SK-N-DZ (cell line): ENCODE data around the gene PARVB.

Source experiments
- DNase-seq: peaks from one replicate; pipeline ENCODE4 v3.0.0-alpha.2; 2015; ENCODE audit warnings: low spot score

The PARVB gene

GRCh38 chr22:44181033-44181911 is 157.2 kb downstream of the PARVB start:
- no peak for DNase-seq

DNA sequence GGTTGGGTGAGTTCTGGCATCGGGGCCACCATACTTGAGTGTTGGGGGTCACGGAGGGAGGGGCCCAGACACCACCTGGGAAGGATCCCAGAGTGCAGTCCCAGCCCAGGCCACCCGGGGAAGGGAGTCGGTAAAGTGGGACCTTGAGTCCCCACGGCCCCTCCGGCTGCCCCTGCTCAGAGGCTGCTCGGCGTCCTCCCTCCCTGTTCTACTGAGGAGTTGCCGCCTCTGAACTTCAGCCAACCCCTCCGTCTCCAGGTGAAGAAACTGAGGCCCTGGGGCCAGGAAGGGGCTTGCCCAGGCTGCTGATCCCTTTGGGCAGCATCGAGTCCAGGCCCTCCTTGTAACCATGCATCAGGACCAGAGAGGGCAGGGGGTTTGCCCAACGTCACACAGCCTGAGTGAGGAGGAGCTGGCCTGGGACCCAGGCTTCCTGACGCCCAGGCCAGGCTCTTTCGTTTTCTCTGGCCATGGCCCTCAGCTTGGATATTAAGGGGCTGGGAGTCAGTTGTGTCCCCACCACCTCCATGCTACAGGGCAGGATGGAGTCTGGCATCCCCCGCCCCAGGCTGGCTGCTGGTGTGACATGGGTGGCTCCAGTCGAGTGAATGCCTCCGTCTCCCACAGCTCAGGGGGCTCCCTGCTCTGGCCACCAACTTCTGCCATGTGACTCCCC is 157.9 kb downstream of the PARVB start:
- no peak for DNase-seq

GRCh38 chr22:44182588-44183286 is 158.6 kb downstream of the PARVB start:
- no peak for DNase-seq

DNA sequence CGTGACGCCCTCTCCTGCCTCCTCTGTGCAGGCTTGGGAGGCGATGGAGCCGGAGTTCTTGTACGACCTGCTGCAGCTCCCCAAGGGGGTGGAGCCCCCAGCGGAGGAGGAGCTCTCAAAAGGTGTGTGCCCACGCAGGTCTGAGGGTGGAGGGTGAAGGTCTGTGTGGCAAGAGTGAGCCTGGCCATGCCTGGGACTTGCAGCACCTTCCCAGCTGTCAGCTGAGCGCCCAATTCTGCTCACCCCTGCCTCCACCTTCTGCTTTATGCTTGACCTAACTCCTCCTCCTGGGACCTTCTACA is 159.1 kb downstream of the PARVB start:
- DNase-seq: no peak

GRCh38 chr22:44184006-44184405 is 159.9 kb downstream of the PARVB start:
- DNase-seq: no peak

DNA sequence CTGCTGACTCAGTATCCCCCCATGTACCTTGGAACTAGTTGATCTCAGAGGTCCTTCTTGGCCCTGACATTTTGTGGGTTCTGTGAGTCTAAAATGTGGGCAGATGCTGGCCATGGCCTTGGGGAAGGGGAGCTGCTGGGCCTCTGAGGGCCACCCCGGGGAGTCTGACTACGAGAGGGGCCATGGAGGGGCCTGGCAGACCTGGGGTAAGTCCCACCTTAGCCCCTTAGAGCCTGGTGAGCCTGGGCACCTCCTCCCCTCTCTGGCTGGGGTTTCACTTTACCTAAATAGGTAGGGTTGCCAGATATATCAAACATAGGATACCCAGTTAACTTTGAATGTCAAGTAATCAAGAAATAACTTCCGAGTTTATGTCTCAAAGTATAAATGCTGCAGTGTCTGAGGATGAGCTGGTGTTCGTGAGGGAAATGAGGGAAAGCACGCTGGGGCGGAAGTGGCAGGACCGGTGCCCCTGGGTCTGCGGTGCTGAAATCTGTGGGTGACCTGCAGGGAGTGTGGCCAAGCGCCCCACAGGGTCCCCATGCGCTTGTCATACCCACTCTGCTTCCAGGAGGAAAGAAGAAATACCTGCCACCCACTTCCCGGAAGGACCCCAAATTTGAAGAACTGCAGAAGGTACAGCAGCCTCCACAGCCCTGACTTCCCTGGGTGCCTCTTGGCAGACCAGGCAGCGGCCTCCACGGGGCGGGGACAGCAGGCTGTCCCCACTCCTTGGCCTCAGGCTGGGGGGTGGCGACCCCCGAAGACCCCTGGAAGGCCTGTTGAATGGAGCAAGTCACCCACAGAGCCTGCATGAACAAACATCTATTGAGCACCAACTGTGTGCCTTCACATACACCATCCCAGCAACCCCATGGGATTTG is 161.4 kb downstream of the PARVB start:
- DNase-seq: no peak

DNA sequence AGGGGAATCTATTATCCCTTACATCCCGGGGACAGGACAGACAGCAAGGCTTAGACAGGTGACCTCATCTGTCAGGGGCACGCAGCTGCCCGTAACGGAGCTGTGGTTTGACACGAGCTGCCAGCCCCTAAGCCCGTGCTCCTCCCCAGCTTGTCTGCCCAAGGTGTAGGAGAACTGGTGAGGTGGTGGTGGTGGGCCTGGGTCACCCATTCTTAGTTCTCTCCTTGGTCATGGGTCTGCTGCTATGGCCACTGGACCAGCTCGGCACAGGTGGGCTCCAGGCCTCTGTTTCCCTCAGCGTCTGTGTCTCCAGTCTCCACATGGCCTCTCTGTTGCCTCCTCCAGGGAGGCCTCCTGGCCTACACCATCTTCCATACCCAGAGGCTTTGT is 162.0 kb downstream of the PARVB start:
- DNase-seq: no peak

DNA sequence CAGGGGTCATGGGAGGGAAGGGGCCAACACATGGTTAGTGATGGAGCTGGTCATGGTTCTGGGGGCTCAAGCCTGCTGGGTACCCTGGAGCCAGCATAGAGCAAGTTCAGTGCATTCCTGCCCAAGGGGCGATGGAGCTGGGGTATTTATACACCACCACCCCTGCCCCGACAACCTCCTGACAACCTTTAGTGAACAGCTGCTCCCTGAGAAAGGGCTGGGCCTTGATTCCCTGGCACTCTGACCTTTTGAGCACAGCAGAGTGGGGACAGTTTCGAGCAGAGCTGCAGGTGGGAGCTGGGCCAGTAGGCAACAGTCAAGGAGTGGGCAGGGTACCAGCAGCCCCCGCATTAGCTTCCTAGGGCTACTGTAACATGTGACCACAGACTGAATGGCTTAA is 162.6 kb downstream of the PARVB start:
- no peak for DNase-seq

DNA sequence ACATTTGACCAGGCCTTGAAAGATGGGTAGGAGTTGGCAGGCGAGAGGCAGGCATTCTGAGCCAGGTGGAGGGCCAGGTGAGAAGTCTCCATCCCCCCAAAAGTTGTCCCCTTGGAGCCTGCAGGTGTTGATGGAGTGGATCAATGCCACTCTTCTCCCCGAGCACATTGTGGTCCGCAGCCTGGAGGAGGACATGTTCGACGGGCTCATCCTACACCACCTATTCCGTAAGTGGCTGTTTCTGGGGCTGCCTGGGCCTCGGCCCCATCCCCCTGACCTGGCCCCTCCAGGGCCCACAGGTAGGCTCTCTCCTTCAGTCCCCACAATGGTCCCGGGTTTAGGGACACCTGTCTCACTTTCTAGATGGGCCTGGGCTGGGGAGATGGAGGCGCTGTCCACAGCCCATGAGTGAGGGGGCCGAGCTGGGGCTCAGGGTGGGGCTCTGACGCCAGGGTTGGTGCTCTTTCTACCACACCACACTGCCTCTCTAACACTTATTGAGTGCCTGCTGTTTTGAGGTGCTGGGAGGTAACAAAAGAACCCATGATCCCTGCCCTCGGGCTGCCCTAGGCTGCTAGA is 163.6 kb downstream of the PARVB start:
- DNase-seq: no peak

DNA sequence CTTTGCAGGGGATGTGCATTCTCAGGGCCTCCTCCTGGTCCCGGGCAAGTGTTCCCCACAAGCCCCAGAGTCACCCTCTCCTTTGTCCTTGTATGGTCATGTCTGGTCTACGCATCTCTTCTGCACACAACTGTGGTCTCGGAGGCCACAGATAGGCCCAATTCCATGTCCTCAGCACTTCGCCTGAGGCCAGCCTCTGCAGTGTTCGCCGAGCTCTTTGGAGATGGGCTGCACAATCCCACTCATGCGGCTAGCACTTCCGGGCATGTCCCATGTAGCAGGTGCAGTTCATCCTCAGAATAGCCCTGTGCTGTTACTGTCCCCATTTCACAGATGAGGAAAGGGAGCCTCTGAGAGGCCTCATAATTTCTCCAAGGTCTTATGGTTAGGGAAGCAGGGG is 164.2 kb downstream of the PARVB start:
- no peak for DNase-seq

DNA sequence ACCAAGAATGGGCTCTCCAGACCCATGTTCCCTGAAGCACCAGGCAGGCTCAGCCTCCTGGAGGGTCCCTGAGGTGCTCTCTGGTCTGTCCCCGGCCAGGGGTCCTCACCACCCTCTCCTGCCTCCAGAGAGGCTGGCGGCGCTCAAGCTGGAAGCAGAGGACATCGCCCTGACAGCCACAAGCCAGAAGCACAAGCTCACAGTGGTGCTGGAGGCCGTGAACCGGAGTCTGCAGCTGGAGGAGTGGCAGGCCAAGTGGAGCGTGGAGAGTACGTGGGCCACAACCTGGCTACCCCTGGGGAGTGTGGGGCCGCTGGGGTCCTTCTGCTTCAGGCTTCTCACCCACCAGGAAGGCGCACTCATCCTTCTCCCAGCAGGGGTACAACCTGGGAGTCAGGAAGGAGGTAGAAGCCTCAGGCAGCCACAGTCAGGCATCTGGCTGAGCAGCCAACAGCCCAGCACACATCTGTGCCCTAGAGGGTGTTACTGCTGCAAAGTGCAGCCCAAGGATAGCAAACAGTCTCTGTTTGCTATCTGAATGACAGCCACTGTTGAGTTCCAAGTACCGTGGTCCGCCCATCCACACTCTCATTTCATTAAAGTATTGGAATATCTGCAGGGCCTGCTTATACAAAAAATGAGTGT is 165.0 kb downstream of the PARVB start:
- no peak for DNase-seq

DNA sequence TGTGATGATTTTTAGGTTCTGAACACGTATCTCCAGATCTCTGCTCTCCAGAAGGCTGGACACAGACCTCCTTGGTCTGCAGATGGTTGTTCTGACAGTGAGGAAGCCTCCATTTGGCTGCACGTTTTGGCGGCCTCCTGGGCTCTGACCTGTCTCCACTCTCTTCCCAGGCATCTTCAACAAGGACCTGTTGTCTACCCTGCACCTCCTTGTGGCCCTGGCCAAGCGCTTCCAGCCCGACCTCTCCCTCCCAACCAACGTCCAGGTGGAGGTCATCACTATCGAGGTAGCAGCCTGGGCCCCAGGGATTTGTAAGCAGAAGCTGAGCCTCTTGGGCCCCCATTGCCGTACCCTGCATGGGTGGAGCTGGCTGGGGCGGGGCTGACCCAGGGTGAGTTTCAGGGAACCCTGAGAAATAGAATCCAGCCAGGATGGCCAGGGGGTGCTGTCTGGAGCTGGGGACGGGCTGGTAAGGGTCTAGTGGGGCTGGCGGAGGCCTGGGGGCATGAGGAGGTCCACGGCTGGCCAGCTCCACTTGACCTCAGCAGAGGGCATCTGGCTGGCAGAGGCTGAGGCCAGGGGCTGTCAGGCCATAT is 166.4 kb downstream of the PARVB start:
- DNase-seq: no peak

DNA sequence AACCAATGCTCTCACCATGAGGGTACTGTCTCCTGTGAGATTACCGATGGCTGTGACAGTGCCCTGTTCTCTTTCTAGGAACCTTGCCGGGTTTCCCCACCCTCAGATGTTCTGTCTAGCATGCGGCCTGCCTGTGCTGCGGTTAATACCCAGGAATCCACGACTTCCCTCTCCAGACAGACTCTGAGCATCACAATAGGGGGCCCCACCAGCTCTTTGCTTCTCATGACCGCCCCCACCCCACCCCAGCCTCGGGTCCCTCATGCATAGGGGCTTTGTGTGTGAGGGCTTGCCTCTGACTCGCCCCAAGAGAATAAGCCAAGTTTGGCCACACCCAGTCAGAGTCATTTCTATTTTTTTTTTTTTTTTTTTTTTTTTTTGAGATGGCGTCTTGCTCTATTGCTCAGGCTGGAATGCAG is 166.9 kb downstream of the PARVB start:
- DNase-seq: no peak

- DNase-seq: no peak
Measured at GRCh38 chr22:44192098-44192815, 168.2 kb downstream of the PARVB start.

GRCh38 chr22:44192816-44193534 is 168.9 kb downstream of the PARVB start:
- no peak for DNase-seq

DNA sequence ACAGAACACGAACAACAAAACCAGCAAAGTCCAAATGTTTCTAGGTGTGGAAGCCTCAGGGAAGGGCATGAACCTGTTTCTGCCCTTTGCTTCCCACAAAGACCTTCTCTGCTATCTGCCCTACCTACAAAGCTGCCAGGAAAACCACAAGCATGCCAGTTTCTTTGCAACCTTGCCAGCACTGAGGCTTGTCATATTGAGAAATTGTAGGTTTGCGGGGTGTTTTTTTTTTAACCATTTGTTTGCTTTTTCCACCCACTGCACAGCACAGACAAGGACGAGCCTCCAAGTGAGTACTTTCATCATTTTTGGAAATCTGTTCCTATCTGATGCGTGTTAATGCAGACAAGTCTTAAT is 169.4 kb downstream of the PARVB start:
- DNase-seq: no peak

- no peak for DNase-seq
Measured at GRCh38 chr22:44194569-44194968, 170.5 kb downstream of the PARVB start.

GRCh38 chr22:44195189-44195871 is 171.2 kb downstream of the PARVB start:
- DNase-seq: no peak

DNA sequence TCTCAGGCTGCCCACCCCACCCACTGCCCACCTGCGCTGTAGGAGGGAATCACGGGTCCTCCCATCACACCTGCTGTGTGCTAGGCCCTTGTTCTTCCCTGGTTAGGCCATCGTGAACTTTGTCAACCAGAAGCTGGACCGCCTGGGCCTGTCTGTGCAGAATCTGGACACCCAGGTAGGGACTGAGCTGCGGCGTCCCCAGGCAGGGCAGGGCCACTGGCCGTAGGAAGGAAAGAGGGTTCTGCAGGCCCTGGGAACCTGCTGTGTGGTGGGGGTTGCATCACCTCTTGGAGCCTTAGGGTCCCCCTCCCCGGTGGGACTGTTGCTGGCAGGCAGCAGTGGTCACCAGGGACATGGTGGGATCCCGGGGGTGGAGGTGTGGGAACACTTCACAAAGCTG is 172.1 kb downstream of the PARVB start:
- DNase-seq: no peak
